ENCODE results near the gene CINP. TPM values are rescaled to one million over a fixed set of nuclear protein-coding genes. Genes with fewer than 3 reads are reported as not detected.

The CINP gene
- 35.7 and 41.6 TPM in 2 replicates for total RNA-seq

DNA sequence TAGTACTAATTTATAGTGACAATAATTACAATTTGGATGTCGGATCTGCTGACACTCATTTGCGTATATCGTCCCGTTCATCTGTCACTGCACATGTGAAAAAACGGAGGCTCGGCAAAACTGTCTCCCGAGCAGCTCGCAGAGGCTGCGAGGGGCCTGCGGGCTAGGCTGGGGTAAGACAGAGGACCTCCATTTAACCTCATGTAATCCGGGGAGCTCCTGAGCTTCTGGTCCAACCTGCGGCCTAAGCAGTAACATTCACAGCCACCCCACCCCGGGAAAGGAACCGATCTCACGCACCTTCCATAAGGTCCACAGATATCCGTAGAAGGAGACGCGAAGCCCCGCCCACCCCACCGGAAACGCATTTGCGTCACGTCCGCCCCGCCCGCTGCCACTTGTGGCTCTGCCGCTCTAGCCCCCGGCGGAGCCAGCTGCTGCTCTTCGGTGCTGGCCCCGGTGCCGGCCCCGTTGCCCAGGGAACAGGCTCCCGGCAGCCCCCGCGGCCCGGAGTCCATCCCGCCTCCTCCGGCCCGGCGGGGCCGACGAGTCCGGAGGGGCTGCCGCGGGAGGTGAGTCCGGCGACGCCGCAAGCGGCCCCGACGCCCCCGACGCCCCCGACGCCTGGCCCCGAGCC is at the start of gene CINP, which contains the start of gene TECPR2:
Gene CINP, minus strand, starts transcription at position 346 of the 637 bp plus-strand sequence. Its CDS starts 39 bp downstream, at position 307.
Gene TECPR2, plus strand, starts transcription at position 397 of the 637 bp plus-strand sequence. CDS start 13,781 bp downstream, outside the sequence.
- peak; percentile 83 to 96 for DNase-seq (ENCODE audit: low read depth in 2 of 2)

DNA sequence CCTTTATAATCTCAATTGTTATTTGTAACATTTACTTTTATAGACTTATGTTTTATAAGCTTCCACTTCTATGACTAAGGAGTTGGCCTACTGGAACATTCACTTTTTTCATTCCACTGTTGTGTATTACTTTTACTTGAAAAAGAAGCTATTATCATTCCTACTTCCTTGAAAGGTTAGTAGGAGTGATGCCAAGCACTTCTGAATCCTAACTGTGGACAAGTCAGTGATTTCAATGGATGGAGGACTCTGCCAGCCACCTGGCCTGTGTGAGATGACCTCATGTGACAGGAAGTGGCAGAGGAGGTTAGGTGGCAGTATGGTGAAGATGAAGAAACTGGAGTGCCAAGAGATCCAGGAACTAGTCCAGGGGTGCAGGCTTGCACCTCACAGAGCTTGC is 46.0 kb upstream of the CINP start:
- DNase-seq (ENCODE audit: low read depth in 2 of 2) = no peak

DNA sequence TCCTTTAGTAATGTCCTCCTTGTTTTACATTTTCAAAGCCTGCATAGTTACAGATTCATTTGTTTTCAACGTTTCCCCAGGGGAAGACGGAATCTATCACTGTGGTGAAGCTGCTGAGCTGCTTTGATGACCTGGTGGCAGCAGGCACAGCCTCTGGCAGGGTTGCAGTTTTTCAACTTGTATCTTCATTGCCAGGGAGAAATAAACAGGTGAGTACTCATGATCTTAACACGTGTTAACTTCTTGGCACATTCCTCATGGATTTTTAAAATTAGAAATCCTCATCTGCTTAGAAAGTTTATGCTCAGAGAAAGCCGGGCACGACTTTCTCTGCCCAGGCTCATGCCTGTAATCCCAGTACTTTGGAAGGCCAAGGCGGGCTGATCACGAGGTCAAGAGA is 44.6 kb upstream of the CINP start:
- no peak for DNase-seq (ENCODE audit: low read depth in 2 of 2)

DNA sequence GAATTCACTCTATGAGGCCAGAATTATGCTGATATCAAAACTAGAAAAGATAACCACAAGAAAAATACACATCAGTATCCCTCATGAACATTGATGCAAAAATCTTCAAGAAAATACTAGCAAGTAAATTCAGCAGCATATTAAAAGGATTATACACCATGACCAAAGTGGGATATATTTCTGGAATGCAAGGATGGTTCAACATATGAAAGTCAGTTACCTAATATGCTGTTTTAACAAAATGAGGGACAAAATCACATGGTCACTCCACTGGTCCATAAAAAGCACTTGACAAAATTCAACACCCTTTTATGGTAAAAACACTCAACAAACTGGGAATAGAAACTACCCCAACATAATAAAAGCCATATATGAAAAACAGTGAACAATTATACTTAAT is 40.3 kb upstream of the CINP start:
- DNase-seq (ENCODE audit: low read depth in 2 of 2) = no peak

DNA sequence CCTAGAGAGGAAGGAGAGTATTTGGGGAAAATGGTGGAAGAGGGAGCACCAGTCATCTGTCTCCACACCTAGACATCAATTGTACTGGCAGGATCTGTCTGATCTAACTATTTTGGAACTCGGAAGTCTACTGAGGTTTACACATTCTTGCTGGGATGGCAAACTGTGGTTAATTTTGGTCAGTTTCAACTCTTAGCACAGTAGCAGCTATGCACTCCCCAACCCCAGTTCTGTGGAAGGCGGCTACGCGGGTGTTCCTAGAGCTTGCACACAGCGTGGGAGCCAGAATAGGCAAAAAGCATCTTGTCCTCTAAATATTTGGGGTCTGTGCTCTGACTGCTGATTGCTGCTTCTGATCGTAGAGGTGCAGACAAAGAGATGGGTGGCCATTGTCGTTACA is 33.8 kb upstream of the CINP start:
- no peak for DNase-seq (ENCODE audit: low read depth in 2 of 2)

DNA sequence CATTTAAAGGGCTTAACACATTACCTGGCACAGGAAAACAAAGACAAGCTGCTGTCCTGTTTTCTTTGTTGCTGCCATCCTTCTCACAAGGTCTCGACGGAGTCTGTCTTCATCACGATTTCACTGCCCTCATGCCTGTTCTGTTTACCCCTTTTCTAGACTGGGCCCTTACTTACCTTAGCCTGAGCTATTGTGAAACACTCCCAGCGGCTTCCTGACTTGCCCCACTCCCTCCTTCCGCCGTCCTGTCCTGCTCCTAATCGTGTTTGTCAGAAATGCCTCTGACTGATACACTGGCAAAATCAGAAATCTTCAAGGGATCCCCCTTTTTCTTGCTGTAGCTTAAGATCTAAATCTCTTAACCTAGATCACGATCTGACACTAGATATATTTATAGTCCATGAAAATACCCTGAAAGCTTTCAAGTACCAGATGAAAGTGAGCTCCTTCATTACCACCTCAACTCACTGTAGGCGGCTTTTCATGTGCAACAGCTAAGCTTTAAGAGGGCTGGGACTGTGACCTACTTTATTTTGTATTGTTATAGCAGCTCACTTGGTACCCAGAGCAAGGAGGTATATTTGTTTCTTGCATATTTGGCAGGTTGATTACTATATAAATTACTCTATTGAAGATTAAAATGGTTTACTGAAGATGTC is 32.2 kb upstream of the CINP start:
- DNase-seq (ENCODE audit: low read depth in 2 of 2) = no peak

DNA sequence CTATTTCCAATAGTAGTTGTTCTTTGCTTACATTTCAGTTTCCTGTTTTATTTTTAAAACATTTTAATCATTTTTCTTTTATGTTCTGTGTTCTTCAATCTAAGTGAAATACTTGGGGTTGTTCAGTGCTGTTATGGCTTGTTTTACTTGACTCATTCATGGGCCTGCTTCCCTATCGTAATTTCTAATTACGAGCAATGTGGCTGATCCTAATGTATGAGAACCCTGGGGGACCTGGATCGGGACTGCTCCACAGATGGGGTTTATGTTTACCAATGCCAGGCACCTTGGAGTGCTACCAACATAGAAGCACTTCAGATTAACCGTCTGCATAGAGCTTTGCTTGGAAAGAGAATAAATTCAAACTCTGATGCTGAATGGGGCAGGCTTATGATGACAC is 29.8 kb upstream of the CINP start:
- DNase-seq (ENCODE audit: low read depth in 2 of 2) = no peak

DNA sequence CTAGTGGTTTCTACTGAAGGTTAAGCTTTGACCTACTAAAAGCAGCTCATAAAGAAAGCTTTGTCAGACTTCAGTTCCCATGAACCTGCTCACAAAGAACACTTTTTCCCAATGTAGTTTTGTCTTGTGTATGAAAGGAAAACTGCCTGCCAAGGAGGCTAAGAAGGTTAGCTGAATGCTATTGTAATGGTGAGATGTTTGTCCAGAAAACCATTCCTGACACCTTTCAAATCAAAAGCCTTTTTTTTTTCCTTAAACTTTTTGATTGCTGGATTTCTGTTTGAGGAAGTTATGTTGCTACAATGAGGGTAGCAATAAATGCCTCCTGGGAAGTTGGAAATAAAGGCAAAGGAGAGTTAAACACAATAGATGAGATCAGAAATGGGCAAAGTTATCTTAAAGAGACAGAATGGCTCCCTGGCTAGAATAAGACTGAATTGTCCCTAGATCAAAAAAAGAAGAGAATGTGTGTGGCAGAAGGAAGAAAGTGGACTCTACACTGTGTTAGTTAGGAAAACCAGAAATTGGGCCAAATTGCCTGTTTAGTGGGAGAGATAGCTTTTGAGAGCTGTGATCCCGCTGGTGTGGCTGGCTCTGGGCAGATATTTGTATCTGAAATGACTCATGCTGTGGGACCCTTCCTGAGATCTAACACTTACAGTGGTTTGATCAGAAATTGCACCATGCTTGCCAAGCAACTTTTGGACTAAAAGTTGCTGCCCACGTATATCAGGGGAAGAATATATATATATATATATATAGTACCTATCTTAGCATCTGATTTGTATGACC is 27.6 kb upstream of the CINP start:
- DNase-seq (ENCODE audit: low read depth in 2 of 2) = peak in 1 of 2 donors; percentile 75

DNA sequence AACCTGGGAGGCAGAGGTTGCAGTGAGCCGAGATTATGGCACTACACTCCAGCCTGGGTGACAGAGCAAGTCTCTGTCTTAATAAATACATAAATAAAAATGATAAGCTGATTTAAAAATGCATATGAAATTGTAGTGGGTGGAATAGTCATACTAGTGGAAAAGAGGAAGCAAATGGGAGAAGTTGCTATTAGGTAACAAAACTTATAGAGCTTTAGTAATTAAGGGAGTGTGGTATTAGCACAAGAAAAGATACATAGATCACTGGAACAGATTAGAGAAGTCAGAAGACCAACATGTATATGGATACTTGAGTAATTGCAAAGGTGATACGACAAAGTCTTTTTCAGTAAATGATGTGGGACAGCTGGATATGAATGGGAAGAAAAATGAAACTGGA is 26.6 kb upstream of the CINP start:
- DNase-seq (ENCODE audit: low read depth in 2 of 2) = no peak

DNA sequence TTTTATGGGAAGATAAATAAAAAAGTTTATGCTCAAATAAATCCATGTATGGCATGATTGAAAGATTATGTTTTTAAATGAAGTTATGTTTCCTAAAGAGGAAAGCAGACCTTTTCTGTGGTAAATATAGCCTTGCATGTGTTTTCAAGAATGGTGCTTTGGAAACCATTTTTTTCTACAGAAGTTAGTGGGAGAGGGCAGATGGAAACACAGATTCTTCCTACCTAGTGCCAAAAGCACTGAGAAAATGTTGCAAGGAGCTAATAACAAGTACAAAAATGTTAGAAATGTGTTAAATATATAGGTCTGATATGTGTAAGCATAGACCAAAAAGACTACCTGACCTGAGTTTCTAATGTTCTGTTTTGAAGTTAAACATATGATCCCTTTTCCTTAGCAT is 24.4 kb upstream of the CINP start:
- no peak for DNase-seq (ENCODE audit: low read depth in 2 of 2)

DNA sequence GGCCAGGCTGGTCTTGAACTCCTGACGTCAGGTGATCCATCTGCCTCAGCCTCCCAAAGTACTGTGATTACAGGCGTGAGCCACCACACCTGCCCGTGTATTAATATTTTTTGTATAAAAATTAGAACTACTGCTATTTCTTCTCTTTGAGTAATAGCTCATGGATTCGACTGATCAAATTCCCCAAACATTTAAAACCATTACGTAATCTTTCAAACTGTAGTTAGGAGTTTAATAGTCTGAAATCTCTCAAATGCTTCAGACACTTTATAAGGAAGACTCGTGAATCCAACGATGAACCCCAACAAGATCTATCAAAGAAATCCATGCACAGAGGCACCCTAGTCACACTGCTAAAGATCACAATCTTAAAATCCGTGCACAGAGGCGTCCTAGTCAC is 16.1 kb upstream of the CINP start:
- no peak for DNase-seq (ENCODE audit: low read depth in 2 of 2)

DNA sequence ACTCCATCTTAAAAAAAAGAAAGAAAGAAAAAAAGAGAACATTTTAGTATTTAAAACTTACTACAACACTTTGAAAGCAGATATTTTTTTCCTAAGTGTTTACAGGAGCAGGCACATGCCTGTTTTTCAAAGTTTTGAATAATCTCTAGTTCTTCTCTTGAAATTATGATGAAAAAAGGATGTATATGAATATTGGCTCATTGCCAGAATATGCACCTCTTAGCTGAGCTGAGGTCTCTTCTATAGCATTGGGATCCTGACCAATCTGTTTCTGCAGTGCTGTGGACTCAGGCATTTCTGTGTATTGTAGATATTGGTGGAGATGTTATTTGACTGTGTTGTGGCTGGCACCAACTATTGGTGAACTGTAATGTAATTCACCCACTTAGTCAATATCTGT is 15.0 kb upstream of the CINP start:
- no peak for DNase-seq (ENCODE audit: low read depth in 2 of 2)

DNA sequence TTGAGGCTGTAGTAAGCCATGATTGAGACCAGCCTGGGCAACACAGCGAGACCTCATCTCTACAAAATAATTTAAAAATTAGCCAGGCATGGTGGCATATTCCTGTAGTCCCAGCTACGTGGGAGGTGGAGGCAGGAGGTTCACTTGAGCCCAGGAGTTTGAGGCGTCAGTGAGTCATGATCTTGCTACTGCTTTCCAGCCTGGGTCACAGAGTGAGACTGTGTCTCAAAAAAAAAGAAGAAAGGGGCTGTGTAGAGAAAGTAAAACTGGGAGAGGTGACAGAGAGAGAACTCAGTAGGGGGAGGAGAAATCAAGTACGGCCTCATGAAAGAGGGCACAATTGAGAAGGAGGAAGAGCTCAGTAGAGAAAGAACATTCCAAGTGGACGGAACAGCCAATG is 12.4 kb upstream of the CINP start:
- no peak for DNase-seq (ENCODE audit: low read depth in 2 of 2)

DNA sequence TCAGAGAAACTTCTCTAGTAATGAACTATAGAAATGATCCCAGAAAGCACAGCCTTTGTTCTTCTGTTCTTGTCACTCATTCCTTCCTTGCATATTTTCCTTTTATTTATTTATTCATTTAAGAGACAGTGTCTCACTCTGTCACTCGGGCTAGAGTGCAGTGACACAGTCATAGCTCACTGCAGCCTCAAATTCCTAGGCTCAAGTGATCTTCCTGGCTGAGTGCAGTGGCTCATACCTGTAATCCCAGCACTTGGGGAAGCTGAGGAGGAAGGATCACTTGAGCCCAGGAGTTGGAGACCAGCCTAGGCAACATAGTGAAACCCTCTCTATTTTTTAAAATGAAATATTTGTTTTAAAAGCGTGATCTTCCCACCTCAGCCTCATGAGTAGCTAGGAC is 11.6 kb upstream of the CINP start:
- no peak for DNase-seq (ENCODE audit: low read depth in 2 of 2)

DNA sequence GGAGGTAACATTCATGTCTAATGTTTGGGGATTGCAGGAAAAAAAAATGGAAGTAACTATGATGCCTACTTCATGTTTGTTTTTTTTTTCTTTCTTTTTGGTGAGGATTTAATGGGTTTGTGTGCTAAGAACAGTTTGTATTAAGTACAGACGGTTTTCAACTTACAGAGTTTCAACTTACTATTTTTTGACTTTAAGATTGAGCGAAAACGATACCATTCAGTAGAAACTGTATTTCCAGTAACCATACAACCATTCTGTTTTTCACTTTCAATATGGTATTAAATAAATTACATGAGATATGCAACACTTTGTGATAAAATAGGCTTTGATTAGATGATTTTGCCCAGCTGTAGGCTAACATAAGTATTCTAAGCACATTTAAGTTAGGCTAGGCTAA is 10.4 kb upstream of the CINP start:
- no peak for DNase-seq (ENCODE audit: low read depth in 2 of 2)

DNA sequence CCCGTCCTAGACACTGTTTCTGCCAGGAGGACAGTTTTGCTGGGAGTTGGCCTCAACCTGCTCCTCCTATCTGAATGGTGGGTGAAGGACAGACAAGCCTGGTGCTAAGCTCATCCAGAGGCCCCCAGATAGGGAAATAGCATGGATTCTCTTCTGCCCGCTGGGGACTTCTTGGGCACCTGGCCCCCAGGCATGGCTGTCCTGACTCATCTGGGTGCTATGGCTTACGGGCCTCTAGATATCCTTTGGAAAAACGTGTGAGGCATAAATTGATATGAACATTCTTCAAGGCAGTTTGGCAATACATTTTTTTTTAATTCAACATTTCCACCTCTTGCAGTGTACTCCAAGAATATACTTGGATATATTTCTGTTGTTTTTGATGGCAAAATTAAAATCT is 8.7 kb upstream of the CINP start:
- DNase-seq (ENCODE audit: low read depth in 2 of 2) = no peak

DNA sequence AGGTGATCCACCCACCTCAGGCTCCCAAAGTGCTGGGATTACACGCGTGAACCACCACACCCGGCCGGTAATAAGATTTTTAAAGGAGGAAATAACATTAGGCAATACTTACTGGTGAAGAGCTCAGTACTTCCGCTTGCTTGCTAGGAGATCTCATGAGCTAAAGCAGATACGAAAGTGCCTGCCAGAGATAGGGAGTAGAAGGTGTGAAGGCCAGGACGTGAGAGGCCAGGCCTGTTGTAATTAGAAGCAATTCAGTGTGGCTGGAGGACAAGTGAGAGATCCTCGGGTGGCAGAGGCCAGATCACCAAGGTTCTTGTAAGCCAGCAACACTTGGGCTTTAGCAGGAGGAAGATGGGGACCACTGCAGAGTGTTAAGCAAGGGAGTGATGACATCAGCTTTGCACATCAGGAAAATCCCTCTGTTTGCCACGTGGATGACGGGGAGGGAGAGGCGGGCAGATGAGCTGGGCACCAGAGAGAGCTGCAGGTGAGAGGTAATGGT is 7.7 kb upstream of the CINP start:
- no peak for DNase-seq (ENCODE audit: low read depth in 2 of 2)

DNA sequence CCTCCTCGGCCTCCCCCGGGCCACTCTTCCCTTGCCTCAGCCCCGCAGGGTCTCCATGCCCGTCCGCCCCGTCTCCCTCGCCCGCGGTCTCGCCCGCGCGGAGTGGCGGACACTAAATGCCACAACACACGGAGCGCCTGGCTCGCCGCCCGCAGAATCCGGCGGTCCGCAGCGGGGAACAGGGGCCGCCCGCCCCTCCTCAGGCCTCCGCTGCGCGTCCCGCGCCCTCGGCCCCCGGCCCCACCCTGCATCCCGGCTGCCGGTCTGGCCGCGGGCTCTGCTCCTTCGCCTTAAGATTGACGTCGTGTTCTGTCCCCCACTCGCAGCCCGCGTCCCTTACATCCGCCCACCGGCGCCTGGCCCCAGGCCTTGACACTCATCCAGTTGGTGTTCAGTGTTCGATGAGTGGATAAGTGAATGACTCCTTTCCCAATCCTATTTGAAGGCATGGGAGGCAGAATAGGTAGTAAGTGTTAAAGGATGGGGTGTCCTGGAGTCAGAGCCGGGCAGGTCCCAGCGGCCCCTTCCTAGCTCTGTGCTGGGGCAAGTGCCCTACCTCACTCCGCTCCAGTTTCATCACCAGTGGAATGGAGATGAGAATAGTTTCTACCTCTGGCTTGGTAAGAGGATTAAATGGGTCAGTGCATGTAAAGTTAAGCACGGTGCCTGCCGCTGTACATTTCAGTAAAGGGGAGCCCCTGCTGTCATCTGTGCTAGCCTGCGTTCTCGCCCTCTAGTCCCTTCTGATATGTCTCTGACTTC is 673 bp upstream of the CINP start:
- DNase-seq (ENCODE audit: low read depth in 2 of 2) = peak; percentile 2 to 48

DNA sequence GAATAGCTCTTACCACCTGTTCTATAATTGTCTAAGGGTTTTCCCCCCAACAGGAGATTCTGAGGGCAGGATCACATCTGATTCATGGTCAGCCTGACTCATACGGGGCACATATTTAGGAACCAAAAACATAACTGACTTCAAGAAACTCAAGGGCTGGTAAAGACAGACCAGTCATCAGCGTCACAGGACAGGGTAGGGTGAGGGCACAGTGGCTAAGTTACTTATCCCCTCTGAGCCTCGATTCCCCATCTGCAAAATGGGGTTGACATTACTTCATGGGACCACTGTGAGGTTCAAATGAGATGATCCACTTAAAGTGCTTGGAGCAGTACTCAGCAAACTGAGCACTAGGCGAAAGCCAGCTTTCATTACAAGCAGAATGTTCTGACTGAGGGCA is 606 bp downstream of the CINP start:
- DNase-seq (ENCODE audit: low read depth in 2 of 2) = peak; percentile 2 to 27

DNA sequence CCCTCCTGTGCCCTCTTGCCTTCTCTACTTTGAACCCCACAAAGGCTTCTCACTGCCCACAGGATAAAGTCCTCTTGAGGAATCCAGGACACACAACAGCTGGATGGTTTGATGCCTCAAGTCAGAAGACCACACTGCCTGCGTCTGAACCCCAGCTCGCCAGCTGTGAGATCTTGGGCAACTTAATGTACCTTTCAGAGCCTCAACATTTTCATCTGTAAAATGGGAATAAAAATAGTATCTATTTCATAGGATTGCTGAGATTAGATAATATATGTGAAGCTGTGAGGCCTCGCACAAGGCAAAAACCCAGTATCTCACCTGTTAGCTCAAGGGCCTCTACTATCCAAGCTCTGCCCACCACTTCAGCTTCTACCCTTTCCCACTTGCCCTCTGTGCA is 2.3 kb downstream of the CINP start:
- no peak for DNase-seq (ENCODE audit: low read depth in 2 of 2)

DNA sequence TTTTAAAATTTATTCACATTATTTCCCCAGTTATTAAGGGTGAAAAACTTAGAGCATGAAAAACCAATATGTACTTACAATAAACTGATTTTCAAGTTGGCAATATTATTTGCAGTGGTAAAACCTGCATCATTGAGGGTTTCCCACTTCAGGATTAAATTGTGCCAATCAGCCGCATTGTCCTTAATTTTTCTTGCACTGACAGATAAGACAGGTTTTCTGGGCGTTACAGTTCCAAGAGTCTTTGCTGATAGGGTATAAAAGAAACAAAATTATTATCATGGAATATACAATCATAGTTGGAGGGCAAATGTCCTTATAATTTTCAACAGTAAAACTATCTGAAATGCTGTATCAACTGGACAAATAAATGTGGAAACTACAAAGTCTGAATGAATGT is 3.3 kb downstream of the CINP start:
- no peak for DNase-seq (ENCODE audit: low read depth in 2 of 2)

DNA sequence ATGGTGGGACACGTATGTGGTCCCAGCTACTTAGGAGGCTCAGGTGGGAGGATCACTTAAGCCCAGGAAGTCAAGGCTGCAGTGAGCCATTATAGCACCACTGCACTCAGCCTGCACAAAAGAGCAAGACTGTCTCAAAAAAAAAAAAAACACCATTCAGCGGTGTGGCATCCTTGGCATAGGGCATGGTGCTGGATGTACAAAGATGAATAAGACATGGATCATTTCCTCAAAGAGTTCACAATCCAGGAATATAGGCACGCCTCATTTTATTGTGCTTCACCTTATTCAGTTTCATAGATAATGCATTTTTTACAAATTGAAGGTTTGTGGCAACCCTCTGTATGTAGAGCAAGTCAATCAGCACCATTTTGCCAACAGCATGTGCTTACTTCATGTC is 6.4 kb downstream of the CINP start:
- DNase-seq (ENCODE audit: low read depth in 2 of 2) = no peak

Data from dermis microvascular lymphatic vessel endothelial cell (primary cell).